GM23248 (cell line): ENCODE results near the gene OR5K3. TPM values are rescaled to one million over a fixed set of nuclear protein-coding genes. Genes with fewer than 3 reads are reported as not detected.

Source experiments
- DNase-seq: peaks from one replicate; pipeline ENCODE4 v3.0.0-alpha.2; 2015
- H2AFZ ChIP-seq: fragments of 200-600 bp; sonication (generic); 2 replicates; pipeline ENCODE4 v1.6.1; 2016; ENCODE audit warnings: antibody characterized with exemption
- H3F3A ChIP-seq: fragments of 200-600 bp; sonication (generic); 2 replicates; pipeline ENCODE4 v1.6.1; 2016; ENCODE audit warnings: mild to moderate bottlenecking, antibody characterized with exemption, mixed run types; ENCODE audit not compliant: insufficient read depth
- H3K27ac ChIP-seq: fragments of 200-600 bp; sonication (generic); 2 replicates; pipeline ENCODE4 v1.5.1; 2016; ENCODE audit warnings: mild to moderate bottlenecking
- H3K27me3 ChIP-seq: fragments of 200-600 bp; sonication (generic); replicated peaks from 2 replicates; pipeline ENCODE4 v1.6.1; 2016; ENCODE audit warnings: mild to moderate bottlenecking; ENCODE audit not compliant: insufficient read depth
- H3K36me3 ChIP-seq: fragments of 200-600 bp; sonication (generic); 2 replicates; pipeline ENCODE4 v1.6.1; 2016; ENCODE audit warnings: low read depth, mild to moderate bottlenecking
- H3K4me1 ChIP-seq: fragments of 200-600 bp; sonication (generic); 2 replicates; pipeline ENCODE4 v1.6.1; 2016; ENCODE audit warnings: mild to moderate bottlenecking; ENCODE audit not compliant: insufficient read depth
- H3K4me2 ChIP-seq: fragments of 200-600 bp; sonication (generic); one replicate; pipeline ENCODE4 v1.6.1; 2016; ENCODE audit warnings: mild to moderate bottlenecking; ENCODE audit not compliant: unreplicated experiment
- H3K4me3 ChIP-seq: fragments of 200-600 bp; sonication (generic); 2 replicates; pipeline ENCODE4 v1.5.1; 2016; ENCODE audit warnings: mild to moderate bottlenecking
- H3K79me2 ChIP-seq: fragments of 200-600 bp; sonication (generic); 2 replicates; pipeline ENCODE4 v1.6.1; 2016; ENCODE audit warnings: mild to moderate bottlenecking; ENCODE audit not compliant: insufficient read depth
- H3K9ac ChIP-seq: fragments of 200-600 bp; sonication (generic); 2 replicates; pipeline ENCODE4 v1.6.1; 2016; ENCODE audit warnings: mild to moderate bottlenecking
- H3K9me2 ChIP-seq: fragments of 200-600 bp; sonication (generic); 2 replicates; pipeline ENCODE4 v1.6.1; 2016; ENCODE audit warnings: mixed run types, mild to moderate bottlenecking, moderate library complexity; ENCODE audit not compliant: insufficient read depth
- H3K9me3 ChIP-seq: fragments of 200-600 bp; sonication (generic); one replicate; pipeline ENCODE4 v1.6.1; 2017; ENCODE audit warnings: low read depth
- H4K20me1 ChIP-seq: fragments of 200-600 bp; sonication (generic); 2 replicates; pipeline ENCODE4 v1.6.0; 2016; ENCODE audit not compliant: insufficient read depth
- EZH2 ChIP-seq: fragments of 200-600 bp; sonication (generic); IDR thresholded peaks from 2 replicates; pipeline ENCODE4 v1.6.1; 2018; ENCODE audit warnings: antibody characterized with exemption, mild to moderate bottlenecking; ENCODE audit not compliant: insufficient read depth, poor library complexity, severe bottlenecking
- EZH2phosphoT487 ChIP-seq: fragments of 200-600 bp; sonication (generic); IDR thresholded peaks from 2 replicates; pipeline ENCODE4 v1.6.1; 2018; ENCODE audit warnings: antibody characterized with exemption, moderate library complexity, mild to moderate bottlenecking, low read depth; ENCODE audit not compliant: insufficient read depth
- WGBS, 2 experiments: methylation state at CpG; one replicate each; pipeline ENCODE4 v1.1.6; 2015 to 2017; ENCODE audit warnings: low lambda C conversion rate in 2 of 2, low coverage in 1 of 2; ENCODE audit errors: missing lambda C conversion rate in 2 of 2; 5-methylcytosine and 5-hydroxymethylcytosine counted together
- in situ Hi-C: fragments of 300-500 bp; cut with MboI; formaldehyde crosslinking; loops from 2 replicates; pipeline ENCODE4 v1.15.0; 2020
- polyA plus RNA-seq: library from polyadenylated mRNA; unstranded; fragments of >200 nt; fragmentation: Nextera tagmentation; extraction: Ambion mirVana; gene quantifications from 2 replicates; pipeline ENCODE4 v1.2.1, GENCODE V29; 2016
- total RNA-seq: library from RNA; depleted of rRNA; stranded (reverse); fragments of >200 nt; shearing (Covaris generic); gene quantifications from 2 replicates; pipeline ENCODE4 v1.2.3, GENCODE V29; 2014

OR5K3 gene
- total and polyA plus RNA-seq, 2 experiments from 2014 or later: not detected

GRCh38 chr3:98361289-98361688 lies 29.2 kb upstream of the OR5K3 start:
- no peak for DNase-seq
- Histone ChIP-seq H3K4me1 (no peaks in the 10 kb centered on the region), H2AFZ (no peak overlapping the region), H3K4me3 (no peak overlapping the region), H3K9me3 (no peaks in the 10 kb centered on the region), H3K27me3 (no peaks in the 10 kb centered on the region; the same call in 1 of the 2 replicates), H3K79me2 (no peaks in the 10 kb centered on the region), H3K36me3 (no peaks in the 10 kb centered on the region), H4K20me1 (no peaks in the 10 kb centered on the region), H3K9me2 (no peaks in the 10 kb centered on the region), H3K4me2 (no peak overlapping the region), H3F3A (no peaks in the 10 kb centered on the region), H3K9ac (no peak overlapping the region), H3K27ac (no peak overlapping the region)
- 2 to 6% methylated on average over 2 of the region's 2 CpGs for WGBS, 2 experiments
- TF ChIP-seq EZH2 (no peak), EZH2phosphoT487 (no peak)
- in situ Hi-C loops: no loop called here

DNA sequence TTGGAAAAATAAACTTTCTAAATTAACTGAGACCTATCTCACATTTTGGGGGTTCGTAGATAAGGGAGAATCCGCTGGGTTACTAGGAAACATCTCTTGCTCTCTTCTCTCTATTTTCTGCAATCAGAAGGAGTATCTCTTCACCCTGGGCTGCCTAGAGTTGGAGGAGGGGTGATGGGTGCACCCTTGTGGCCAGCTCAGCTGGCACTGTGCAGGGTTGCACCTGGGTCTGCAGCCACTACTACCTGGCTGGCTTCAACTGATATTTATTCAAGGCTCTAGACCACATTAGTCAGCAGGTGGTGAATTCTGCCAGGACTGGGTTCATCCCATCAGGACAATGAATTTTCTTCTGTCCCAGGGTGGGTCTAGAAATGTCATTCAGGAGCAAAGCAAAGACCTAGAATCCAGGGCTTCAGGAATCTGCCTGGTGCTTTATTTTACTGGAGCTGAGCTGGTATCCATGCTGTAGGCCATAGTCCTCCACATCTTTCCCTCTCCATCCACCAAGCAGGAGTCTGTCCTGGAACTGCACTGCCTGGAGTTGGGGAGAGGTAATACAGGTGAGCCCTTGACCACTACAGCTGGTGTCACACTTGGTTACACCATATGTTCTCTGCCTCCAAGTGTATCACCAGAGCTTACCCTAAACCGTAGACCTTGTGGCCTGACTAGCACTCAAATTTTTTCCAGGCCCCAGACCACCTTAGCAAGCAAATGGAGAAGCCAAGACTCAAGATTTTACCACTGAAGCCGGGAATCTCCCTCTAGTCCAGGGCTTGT lies 22.8 kb upstream of the OR5K3 start:
- Histone ChIP-seq H3K79me2 (no peaks in the 10 kb centered on the region), H4K20me1 (no peaks in the 10 kb centered on the region), H3K27ac (no peak overlapping the region), H3K4me3 (no peak overlapping the region), H3K9me2 (no peaks in the 10 kb centered on the region), H3K9me3 (no peaks in the 10 kb centered on the region), H3F3A (no peaks in the 10 kb centered on the region), H3K36me3 (no peaks in the 10 kb centered on the region), H3K4me1 (no peaks in the 10 kb centered on the region), H3K9ac (no peak overlapping the region), H3K4me2 (no peak overlapping the region), H2AFZ (no peak overlapping the region), H3K27me3 (no peaks in the 10 kb centered on the region; the same call in 1 of the 2 replicates)
- DNase-seq: no peak
- 16 to 20% methylated on average over 4 of the region's 4 CpGs for WGBS, 2 experiments
- no peak for TF ChIP-seq EZH2
- no peak for TF ChIP-seq EZH2phosphoT487
- in situ Hi-C loops: no loop called here

GRCh38 chr3:98371186-98371585 lies 19.3 kb upstream of the OR5K3 start:
- no peaks in the 10 kb centered on the region for H4K20me1 ChIP-seq
- H3K27me3 ChIP-seq: no peaks in the 10 kb centered on the region
- no peak overlapping the region for H3K4me2 ChIP-seq
- H3K79me2 ChIP-seq: no peaks in the 10 kb centered on the region
- in situ Hi-C loops: no loop called here
- no peaks in the 10 kb centered on the region for H3F3A ChIP-seq
- H3K4me1 ChIP-seq: no peaks in the 10 kb centered on the region
- no peak overlapping the region for H3K27ac ChIP-seq
- H2AFZ ChIP-seq: no peak overlapping the region
- H3K4me3 ChIP-seq: no peak overlapping the region
- no peaks in the 10 kb centered on the region for H3K9me3 ChIP-seq
- no peak for DNase-seq
- H3K9ac ChIP-seq: no peak overlapping the region
- no peaks in the 10 kb centered on the region for H3K36me3 ChIP-seq
- no peaks in the 10 kb centered on the region for H3K9me2 ChIP-seq
- TF ChIP-seq EZH2phosphoT487 (no peak), EZH2 (no peak)

GRCh38 chr3:98371853-98372252 lies 18.6 kb upstream of the OR5K3 start:
- no peaks in the 10 kb centered on the region for H4K20me1 ChIP-seq
- DNase-seq: no peak
- no peak overlapping the region for H3K9ac ChIP-seq
- H3K4me1 ChIP-seq: no peaks in the 10 kb centered on the region
- in situ Hi-C loops: no loop called here
- no peaks in the 10 kb centered on the region for H3K27me3 ChIP-seq
- no peak overlapping the region for H3K27ac ChIP-seq
- no peaks in the 10 kb centered on the region for H3F3A ChIP-seq
- no peak overlapping the region for H2AFZ ChIP-seq
- no peak overlapping the region for H3K4me3 ChIP-seq
- no peaks in the 10 kb centered on the region for H3K79me2 ChIP-seq
- H3K9me2 ChIP-seq: no peaks in the 10 kb centered on the region
- H3K36me3 ChIP-seq: no peaks in the 10 kb centered on the region
- TF ChIP-seq EZH2phosphoT487 (no peak), EZH2 (no peak)
- no peaks in the 10 kb centered on the region for H3K9me3 ChIP-seq
- no peak overlapping the region for H3K4me2 ChIP-seq

DNA sequence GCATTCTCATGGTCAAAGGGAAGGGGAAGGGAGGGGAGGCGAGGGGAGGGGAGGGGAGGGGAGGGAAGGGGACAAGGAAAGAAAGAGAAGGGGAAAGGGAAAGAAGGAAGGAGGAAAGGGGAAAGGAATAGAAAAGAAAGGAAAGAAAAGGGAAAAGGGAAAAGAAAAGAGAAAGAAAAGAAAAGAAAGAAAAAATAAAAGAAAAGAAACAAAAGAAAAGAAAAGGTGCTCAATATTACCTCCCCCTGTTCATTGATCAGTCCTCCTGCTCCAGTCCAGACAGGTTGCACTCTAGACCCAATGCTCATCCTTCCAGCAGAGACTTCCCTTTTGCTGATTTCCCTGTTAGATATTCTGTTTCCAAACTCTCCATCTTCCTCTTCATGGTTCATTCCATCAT lies 18.0 kb upstream of the OR5K3 start:
- WGBS, 2 experiments: 0% methylated on average over 1 of the region's 1 CpG
- H3K79me2 ChIP-seq: no peaks in the 10 kb centered on the region
- H4K20me1 ChIP-seq: no peaks in the 10 kb centered on the region
- H3K4me1 ChIP-seq: no peaks in the 10 kb centered on the region
- H3K4me3 ChIP-seq: no peak overlapping the region
- TF ChIP-seq EZH2phosphoT487 (no peak), EZH2 (no peak)
- no peak overlapping the region for H2AFZ ChIP-seq
- no peaks in the 10 kb centered on the region for H3F3A ChIP-seq
- H3K9ac ChIP-seq: no peak overlapping the region
- H3K27me3 ChIP-seq: no peaks in the 10 kb centered on the region
- DNase-seq: no peak
- H3K36me3 ChIP-seq: no peaks in the 10 kb centered on the region
- no peak overlapping the region for H3K27ac ChIP-seq
- H3K9me2 ChIP-seq: no peaks in the 10 kb centered on the region
- H3K4me2 ChIP-seq: no peak overlapping the region
- in situ Hi-C loops: no loop called here
- H3K9me3 ChIP-seq: no peaks in the 10 kb centered on the region
